BJ (cell line): ENCODE results near the gene C1orf198. TPM values are rescaled to one million over a fixed set of nuclear protein-coding genes. Genes with fewer than 3 reads are reported as not detected.

Experiments used
- CTCF ChIA-PET: fragments of 350-600 bp; formaldehyde crosslinking; extraction: SDS; loops from one replicate; lab custom pipeline; 2021; ENCODE audit warnings: antibody characterized with exemption, inconsistent platforms; lab: Yijun Ruan, JAX
- POLR2A ChIA-PET: fragments of 300-600 bp; sonication (Branson Sonifier 250); formaldehyde crosslinking; extraction: SDS; loops from one replicate; lab custom pipeline; 2021; ENCODE audit warnings: antibody characterized with exemption; lab: Charles Lee
- DNase-seq: peaks from one replicate; pipeline ENCODE4 v3.0.0-alpha.2; 2011; ENCODE audit warnings: low read depth
- H3K27me3 ChIP-seq: 2 replicates; pipeline ENCODE4 v1.6.0; 2011; ENCODE audit warnings: low read length; ENCODE audit not compliant: control insufficient read depth, insufficient read depth
- H3K36me3 ChIP-seq: 2 replicates; pipeline ENCODE4 v1.5.1; 2011; ENCODE audit warnings: low read length; ENCODE audit not compliant: control insufficient read depth, insufficient read depth
- H3K4me3 ChIP-seq: 2 replicates; pipeline ENCODE4 v1.5.1; 2011; ENCODE audit warnings: low read depth, mild to moderate bottlenecking, control low read depth, low read length
- polyA plus RNA-seq: library from polyadenylated mRNA; depleted of rRNA; stranded (reverse); fragments of >200 nt; gene quantifications from 2 replicates; pipeline ENCODE4 v1.2.3, GENCODE V29; 2011
- TF ChIP-seq, protein P1 (sequence below): IDR thresholded peaks from 2 replicates; pipeline ENCODE4 v1.5.1; 2011; ENCODE audit warnings: low read depth, mild to moderate bottlenecking, control low read depth, inconsistent platforms, low read length, moderate library complexity; ENCODE audit not compliant: insufficient read depth

The C1orf198 gene
- polyA plus RNA-seq, 1 experiment = 195 TPM

DNA sequence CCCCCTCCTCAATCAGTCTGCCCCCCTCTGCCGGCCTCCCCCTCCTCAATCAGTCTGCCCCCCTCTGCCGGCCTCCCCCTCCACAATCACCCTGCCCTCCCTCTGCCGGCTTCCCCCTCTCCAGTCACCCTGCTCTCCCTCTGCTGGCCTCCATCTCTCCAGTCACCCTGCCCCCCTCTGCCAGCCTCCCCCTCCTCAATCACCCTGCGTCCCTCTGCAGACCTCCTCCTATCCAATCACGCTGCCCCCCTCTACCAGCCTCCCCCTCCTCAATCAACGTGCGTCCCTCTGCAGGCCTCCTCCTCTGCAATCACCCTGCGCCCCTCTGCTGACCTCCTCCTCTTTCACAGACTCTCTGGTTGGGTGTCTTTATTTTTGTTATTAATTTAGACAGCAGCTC lies 11.5 kb upstream of the C1orf198 start:
- Histone ChIP-seq H3K36me3 (no peaks in the 10 kb centered on the region; the same call in 1 of the 2 replicates), H3K4me3 (no peak overlapping the region), H3K27me3 (no peaks in the 10 kb centered on the region)
- POLR2A ChIA-PET = no interaction called here
- TF ChIP-seq, protein P1, sequence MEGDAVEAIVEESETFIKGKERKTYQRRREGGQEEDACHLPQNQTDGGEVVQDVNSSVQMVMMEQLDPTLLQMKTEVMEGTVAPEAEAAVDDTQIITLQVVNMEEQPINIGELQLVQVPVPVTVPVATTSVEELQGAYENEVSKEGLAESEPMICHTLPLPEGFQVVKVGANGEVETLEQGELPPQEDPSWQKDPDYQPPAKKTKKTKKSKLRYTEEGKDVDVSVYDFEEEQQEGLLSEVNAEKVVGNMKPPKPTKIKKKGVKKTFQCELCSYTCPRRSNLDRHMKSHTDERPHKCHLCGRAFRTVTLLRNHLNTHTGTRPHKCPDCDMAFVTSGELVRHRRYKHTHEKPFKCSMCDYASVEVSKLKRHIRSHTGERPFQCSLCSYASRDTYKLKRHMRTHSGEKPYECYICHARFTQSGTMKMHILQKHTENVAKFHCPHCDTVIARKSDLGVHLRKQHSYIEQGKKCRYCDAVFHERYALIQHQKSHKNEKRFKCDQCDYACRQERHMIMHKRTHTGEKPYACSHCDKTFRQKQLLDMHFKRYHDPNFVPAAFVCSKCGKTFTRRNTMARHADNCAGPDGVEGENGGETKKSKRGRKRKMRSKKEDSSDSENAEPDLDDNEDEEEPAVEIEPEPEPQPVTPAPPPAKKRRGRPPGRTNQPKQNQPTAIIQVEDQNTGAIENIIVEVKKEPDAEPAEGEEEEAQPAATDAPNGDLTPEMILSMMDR = no peak
- CTCF ChIA-PET = interaction anchor here (1.2 kb wide), 1 partner anchor 18 kb away, joined by 4 read pairs; no protein-coding TSS in a partner anchor
- DNase-seq = no peak

DNA sequence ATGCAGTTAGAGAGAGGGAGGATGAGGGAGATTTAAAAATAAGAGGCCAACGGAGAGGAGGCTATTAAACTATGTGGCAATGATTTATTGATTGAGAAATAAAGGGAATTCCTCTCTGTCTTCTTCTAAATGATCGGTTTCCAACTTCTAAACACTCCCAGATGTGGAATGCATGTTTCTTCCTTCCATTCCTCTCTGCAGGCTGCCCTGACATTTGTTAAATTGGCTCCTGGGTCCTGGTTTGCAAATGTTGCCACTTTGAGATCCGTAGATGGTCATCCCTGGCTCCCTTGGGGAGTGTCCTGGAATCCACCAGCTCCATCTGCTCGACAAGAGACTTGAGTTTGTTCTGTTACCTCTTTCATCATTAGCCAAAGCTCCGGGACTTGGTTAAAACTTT lies 10.3 kb upstream of the C1orf198 start:
- POLR2A ChIA-PET = interaction anchor here (0.6 to 0.9 kb wide), 4 partner anchors 13 to 20 kb away, joined by 3 to 4 read pairs (median 3); no protein-coding TSS in a partner anchor
- TF ChIP-seq, protein P1 = no peak
- Histone ChIP-seq H3K4me3 (no peak overlapping the region), H3K27me3 (no peaks in the 10 kb centered on the region), H3K36me3 (no peaks in the 10 kb centered on the region; the same call in 1 of the 2 replicates)
- CTCF ChIA-PET = interaction anchor here (0.8 to 1.1 kb wide), 4 partner anchors 9 to 19 kb away, joined by 3 to 4 read pairs (median 3); no protein-coding TSS in a partner anchor
- DNase-seq = peak; percentile 98

DNA sequence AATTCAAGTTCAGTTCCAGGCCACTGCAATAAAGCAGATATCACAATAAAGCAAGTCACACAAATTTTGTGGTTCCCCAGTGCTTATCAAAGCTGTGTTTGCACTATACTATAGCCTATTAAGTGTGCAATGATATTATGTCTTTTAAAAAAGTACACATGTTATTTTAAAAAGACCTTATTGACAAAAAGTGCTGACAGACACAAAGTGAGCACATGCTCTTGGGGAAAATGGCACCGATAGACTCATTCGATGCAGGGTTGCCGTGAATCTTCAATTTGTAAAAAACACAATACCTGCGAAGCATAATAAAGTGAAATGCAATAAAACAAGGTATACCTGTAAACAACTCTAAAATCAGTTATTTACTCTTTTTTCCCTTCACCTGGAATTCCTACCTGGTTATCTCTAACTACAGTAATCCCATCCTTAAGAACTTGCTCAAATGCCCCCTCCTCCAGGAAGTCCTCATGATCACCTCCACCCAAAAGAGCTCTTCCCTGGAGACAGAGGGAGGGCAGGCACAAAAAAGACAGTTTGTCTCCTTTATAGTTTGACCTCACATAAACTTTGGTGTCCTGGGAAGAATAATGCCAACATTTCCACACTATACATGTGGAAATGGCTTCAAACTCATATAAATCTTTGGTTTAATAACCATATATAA lies 9.7 kb upstream of the C1orf198 start:
- ChIA-PET POLR2A (interaction anchor here (0.6 to 0.9 kb wide), 5 partner anchors 10 to 20 kb away, joined by 3 to 4 read pairs (median 3); partner anchors contain the start of gene C1orf198), CTCF (interaction anchor here (0.9 to 1.1 kb wide), 3 partner anchors 8 to 20 kb away, joined by 3 read pairs; no protein-coding TSS in a partner anchor)
- no peaks in the 10 kb centered on the region for H3K27me3 ChIP-seq
- H3K36me3 ChIP-seq = no peaks in the 10 kb centered on the region; the same call in 1 of the 2 replicates
- DNase-seq = no peak
- no peak overlapping the region for H3K4me3 ChIP-seq
- TF ChIP-seq, protein P1 = no peak

DNA sequence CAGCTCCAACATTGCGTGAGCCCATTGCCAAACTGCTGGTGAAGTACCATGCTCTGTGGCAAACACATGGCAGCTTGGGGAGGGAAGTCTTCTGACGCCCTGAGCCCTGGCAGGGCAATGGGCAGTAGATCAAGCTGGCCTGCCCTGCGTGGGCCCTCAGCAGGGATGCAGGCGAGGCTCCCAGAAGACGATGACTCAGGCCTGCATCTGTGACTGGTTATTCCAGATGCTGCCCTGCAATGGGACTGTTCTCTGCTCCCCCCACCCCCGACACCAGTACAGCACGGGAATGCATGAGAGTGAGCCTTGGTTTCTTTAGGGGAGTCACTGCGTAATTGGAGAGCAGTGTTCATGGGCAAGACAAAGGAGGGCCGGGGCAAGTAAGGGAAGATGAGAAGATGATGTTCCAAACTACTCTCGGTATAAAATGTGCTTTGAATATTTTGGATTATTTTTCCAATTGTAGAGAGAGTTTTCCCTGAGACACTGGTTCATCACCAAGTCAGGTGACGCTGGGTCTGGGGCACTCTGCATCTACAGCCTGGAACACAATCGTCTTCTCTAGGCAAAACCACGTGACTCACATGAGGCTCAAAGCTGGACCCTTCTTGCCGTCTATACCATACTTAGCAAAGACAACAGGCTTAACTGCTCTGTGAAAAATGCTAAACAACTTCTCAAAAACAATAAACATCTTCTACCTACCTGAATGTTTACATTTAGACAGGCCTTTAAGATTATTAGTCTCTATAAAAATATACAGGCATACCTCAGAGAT lies 9.0 kb upstream of the C1orf198 start:
- ChIA-PET CTCF (interaction anchor here (0.7 to 1.1 kb wide), 3 partner anchors 8 to 79 kb away, joined by 3 read pairs; no protein-coding TSS in a partner anchor), POLR2A (interaction anchor here (0.7 kb wide), 1 partner anchor 9 kb away, joined by 4 read pairs; the partner anchor contains the start of gene C1orf198)
- Histone ChIP-seq H3K4me3 (no peak overlapping the region), H3K27me3 (no peaks in the 10 kb centered on the region), H3K36me3 (no peaks in the 10 kb centered on the region; the same call in 1 of the 2 replicates)
- no peak for DNase-seq
- TF ChIP-seq, protein P1 = no peak

DNA sequence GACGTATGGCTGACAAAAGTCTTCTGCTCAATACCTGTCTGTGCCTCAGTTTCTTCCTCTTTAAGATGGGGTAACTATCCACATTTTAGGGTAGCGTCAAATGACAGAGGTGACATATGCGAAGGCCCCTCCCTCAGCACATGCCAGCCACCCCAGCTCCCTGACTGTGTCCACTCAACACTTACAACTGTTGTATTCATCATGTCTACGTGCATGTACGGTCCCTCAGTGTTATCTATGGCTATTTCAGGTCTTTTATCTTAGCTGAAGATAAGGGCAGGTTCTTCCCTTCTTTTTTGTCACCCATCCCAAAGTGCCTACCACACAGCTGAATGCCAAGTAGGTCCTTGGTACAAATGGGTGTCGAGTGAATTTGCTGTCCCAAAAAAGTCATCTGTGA lies 8.3 kb upstream of the C1orf198 start:
- H3K36me3 ChIP-seq = no peaks in the 10 kb centered on the region; the same call in 1 of the 2 replicates
- H3K4me3 ChIP-seq = no peak overlapping the region
- no peak for DNase-seq
- ChIA-PET CTCF (interaction anchor here (0.7 to 1.0 kb wide), 3 partner anchors 24 to 78 kb away, joined by 3 read pairs; no protein-coding TSS in a partner anchor), POLR2A (no interaction called here)
- no peaks in the 10 kb centered on the region for H3K27me3 ChIP-seq
- TF ChIP-seq, protein P1 = no peak
